ENCODE data around the gene TMCC1.

GRCh38 chr3:129778871-129779270 lies 114.6 kb downstream of the TMCC1 start:
- TF ChIP-seq POLR2A (IDR thresholded peaks at IDR 0.05): no peak
- TF ChIP-seq CTCF (IDR thresholded peaks at IDR 0.05): no peak
